ENCODE results near the gene TUFT1.

The TUFT1 gene

GRCh38 chr1:151540021-151540981, at the start of gene TUFT1:
Gene TUFT1 (plus strand): TSS chr1:151540309. CDS start chr1:151540367, 58 bp downstream.
- DNase-seq (ENCODE audit: low read depth in 2 of 2): peak; percentile 82 to 87

- no peak for DNase-seq (ENCODE audit: low read depth in 2 of 2)
These were observed 48.5 kb upstream of the TUFT1 start for GRCh38 chr1:151491641-151492040.

GRCh38 chr1:151492120-151492519, 48.0 kb upstream of the TUFT1 start:
- no peak for DNase-seq (ENCODE audit: low read depth in 2 of 2)

GRCh38 chr1:151493042-151493441, 47.1 kb upstream of the TUFT1 start:
- DNase-seq (ENCODE audit: low read depth in 2 of 2): no peak

GRCh38 chr1:151494741-151495281, 45.3 kb upstream of the TUFT1 start:
- DNase-seq (ENCODE audit: low read depth in 2 of 2): no peak

GRCh38 chr1:151495316-151495715, 44.8 kb upstream of the TUFT1 start:
- DNase-seq (ENCODE audit: low read depth in 2 of 2): no peak

- DNase-seq (ENCODE audit: low read depth in 2 of 2): no peak
These were observed 40.7 kb upstream of the TUFT1 start for GRCh38 chr1:151499365-151499764.

- no peak for DNase-seq (ENCODE audit: low read depth in 2 of 2)
These were observed 40.2 kb upstream of the TUFT1 start for GRCh38 chr1:151499930-151500329.

- DNase-seq (ENCODE audit: low read depth in 2 of 2): no peak
These were observed 38.6 kb upstream of the TUFT1 start for GRCh38 chr1:151501474-151501873.

GRCh38 chr1:151502035-151502700, 37.9 kb upstream of the TUFT1 start:
- DNase-seq (ENCODE audit: low read depth in 2 of 2): no peak

GRCh38 chr1:151502859-151503780, 37.0 kb upstream of the TUFT1 start:
- no peak for DNase-seq (ENCODE audit: low read depth in 2 of 2)

- no peak for DNase-seq (ENCODE audit: low read depth in 2 of 2)
These were observed 35.9 kb upstream of the TUFT1 start for GRCh38 chr1:151504252-151504651.

GRCh38 chr1:151504759-151505158, 35.4 kb upstream of the TUFT1 start:
- no peak for DNase-seq (ENCODE audit: low read depth in 2 of 2)

- DNase-seq (ENCODE audit: low read depth in 2 of 2): no peak
These were observed 31.3 kb upstream of the TUFT1 start for GRCh38 chr1:151508833-151509232.

GRCh38 chr1:151509350-151510019, 30.6 kb upstream of the TUFT1 start:
- no peak for DNase-seq (ENCODE audit: low read depth in 2 of 2)

GRCh38 chr1:151510020-151510405, 30.1 kb upstream of the TUFT1 start:
- no peak for DNase-seq (ENCODE audit: low read depth in 2 of 2)

GRCh38 chr1:151510614-151510956, 29.5 kb upstream of the TUFT1 start:
- no peak for DNase-seq (ENCODE audit: low read depth in 2 of 2)

- DNase-seq (ENCODE audit: low read depth in 2 of 2): peak; percentile 70 to 79
These were observed 29.0 kb upstream of the TUFT1 start, which contains the start of gene CGN for GRCh38 chr1:151510957-151511635. Gene CGN (plus strand): TSS chr1:151511387. CDS start chr1:151518520, 7,133 bp downstream.

- DNase-seq (ENCODE audit: low read depth in 2 of 2): no peak
These were observed 28.4 kb upstream of the TUFT1 start for GRCh38 chr1:151511636-151512215.

GRCh38 chr1:151512326-151512725, 27.8 kb upstream of the TUFT1 start:
- no peak for DNase-seq (ENCODE audit: low read depth in 2 of 2)

All from stimulated activated CD8-positive, alpha-beta memory T cell treated with anti-CD3 and anti-CD28 coated beads, Interleukin-2, amount 100 ng/mL, for 1 hour (primary cell).